ENCODE results near the gene PDXDC1. TPM values are rescaled to one million over a fixed set of nuclear protein-coding genes. Genes with fewer than 3 reads are reported as not detected.
"Not testable (repeated sequence)": the region's sequence is repeated elsewhere in the genome, so short reads cannot be mapped to it uniquely, and the experiment has no call there.

Gene PDXDC1
- total and polyA plus RNA-seq, 9 of the 15 experiments (the other 6 are each of a cell fraction or from before 2014, with no cell fraction given), result 5.1 to 95.4 (median 45.8) TPM

DNA sequence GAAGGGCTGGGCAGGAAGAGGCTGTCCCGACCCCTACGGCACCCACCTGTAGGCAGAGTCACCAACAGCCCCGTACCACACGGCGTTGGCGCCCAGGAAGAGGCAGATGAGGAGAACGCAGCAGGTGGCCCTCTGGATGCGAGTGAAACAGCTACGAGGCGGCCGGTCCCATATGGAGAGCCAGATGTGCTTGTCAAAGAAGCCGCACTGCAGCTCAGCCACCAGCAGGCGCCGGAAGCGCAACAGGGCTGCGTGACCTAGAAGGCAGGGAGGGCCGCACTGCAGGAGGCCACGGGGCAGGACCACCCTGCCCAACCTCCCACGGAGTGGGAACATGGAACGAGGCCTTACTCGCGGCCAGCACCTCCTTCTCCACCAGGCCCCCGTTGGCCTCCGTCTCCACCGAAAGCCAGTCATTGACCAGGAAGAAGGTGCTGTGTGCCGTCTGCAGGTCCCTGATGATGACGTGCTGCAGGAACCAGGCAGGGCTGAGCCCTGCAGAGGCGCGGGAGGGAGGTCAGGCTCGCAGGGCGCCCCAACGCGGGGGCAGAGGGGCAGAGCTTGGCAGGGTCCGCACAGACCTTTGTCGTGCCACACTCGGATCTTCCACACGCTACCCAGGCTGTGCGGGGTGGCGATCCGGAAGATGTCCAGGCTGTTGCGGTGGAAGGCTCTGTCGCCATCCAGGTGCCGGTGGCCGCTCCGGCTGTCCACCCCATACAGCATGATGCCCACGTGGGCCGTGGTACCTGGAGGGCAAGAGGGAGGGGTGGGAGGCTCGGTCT lies 153.0 kb downstream of the PDXDC1 start:
- H3K79me2 ChIP-seq (ENCODE audit: control insufficient read depth, insufficient read depth, low read length); H4K20me1 ChIP-seq (replicated peaks; ENCODE audit: control insufficient read depth, insufficient read depth, low read length); H3K4me1 ChIP-seq (replicated peaks in 1 of 2; ENCODE audit: control insufficient read depth in 2 of 2, insufficient read depth in 2 of 2, low read length in 2 of 2); intact Hi-C loops (cut with micrococcal nuclease); H3K9me3 ChIP-seq (replicated peaks; ENCODE audit: control insufficient read depth, insufficient read depth, low read depth, low read length); FAIRE-seq; H2AFZ ChIP-seq (ENCODE audit: low read depth, low read length); H3K27me3 ChIP-seq (ENCODE audit: control insufficient read depth in 2 of 2, insufficient read depth in 2 of 2, low read length in 2 of 2); H3K9me1 ChIP-seq (ENCODE audit: control insufficient read depth, insufficient read depth, low read length); H3K4me2 ChIP-seq (ENCODE audit: insufficient read depth, low read length); CTCF ChIA-PET (ENCODE audit: low intra/inter-chr PET ratio); ATAC-seq; POLR2A ChIA-PET; H3K9ac ChIP-seq (ENCODE audit: insufficient read depth in 1 of 2, low read depth in 2 of 2, low read length in 2 of 2); H3K27ac ChIP-seq (ENCODE audit: extremely low read depth, low read depth, low read length); H3K4me3 ChIP-seq; BruUV-seq (replicated peaks); DNase-seq (ENCODE audit: extremely low read depth in 1 of 4, low spot score in 3 of 4); H3K36me3 ChIP-seq (ENCODE audit: control insufficient read depth, insufficient read depth, low read length); in situ Hi-C loops (cut with MboI): not testable (repeated sequence)
- WGBS (ENCODE audit: insufficient coverage, low coverage, missing lambda C conversion rate), result 87% methylated on average over 3 of the region's 48 CpGs

DNA sequence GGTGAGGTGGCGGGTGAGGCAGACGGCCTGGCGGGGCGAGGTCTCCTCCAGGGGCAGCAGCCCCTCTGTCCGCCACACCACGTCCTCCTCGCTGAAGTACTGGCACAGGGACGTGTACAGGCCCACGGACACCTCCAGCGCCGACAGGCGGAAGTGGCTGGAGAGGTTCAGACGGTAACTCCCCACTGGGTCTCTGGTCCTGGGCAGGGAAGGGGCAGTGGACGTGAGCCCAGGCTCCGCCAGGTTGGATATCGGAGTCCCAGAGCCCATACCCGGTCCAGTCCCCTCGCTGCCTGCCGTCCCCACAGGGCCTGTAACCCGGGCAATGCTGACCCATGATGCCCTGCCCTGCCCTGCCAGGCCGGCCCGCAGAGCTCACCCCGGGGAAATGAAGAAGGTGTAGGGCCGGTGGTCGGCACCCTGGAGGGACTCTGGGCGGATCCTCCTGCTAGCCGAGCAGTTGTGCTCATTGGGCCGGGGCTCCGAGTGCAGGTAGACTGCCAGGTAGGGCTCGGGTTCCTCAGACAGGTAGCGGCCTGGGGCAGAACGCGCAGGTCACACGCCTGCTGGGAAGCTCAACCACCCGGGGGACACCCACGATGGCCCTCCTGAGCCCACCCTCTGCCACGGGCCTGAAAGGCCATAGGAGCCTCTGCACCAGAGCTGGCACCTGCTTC lies 155.6 kb downstream of the PDXDC1 start:
- H3K9me3 ChIP-seq (replicated peaks; ENCODE audit: control insufficient read depth, insufficient read depth, low read depth, low read length); H3K9me1 ChIP-seq (ENCODE audit: control insufficient read depth, insufficient read depth, low read length); ATAC-seq; H3K27me3 ChIP-seq (ENCODE audit: control insufficient read depth in 2 of 2, insufficient read depth in 2 of 2, low read length in 2 of 2); H3K36me3 ChIP-seq (ENCODE audit: control insufficient read depth, insufficient read depth, low read length); H3K4me3 ChIP-seq; H3K27ac ChIP-seq (ENCODE audit: extremely low read depth, low read depth, low read length); H4K20me1 ChIP-seq (replicated peaks; ENCODE audit: control insufficient read depth, insufficient read depth, low read length); CTCF ChIA-PET (ENCODE audit: low intra/inter-chr PET ratio); POLR2A ChIA-PET; H3K79me2 ChIP-seq (ENCODE audit: control insufficient read depth, insufficient read depth, low read length); H3K4me1 ChIP-seq (replicated peaks in 1 of 2; ENCODE audit: control insufficient read depth in 2 of 2, insufficient read depth in 2 of 2, low read length in 2 of 2); in situ Hi-C loops (cut with MboI); H3K4me2 ChIP-seq (ENCODE audit: insufficient read depth, low read length); H2AFZ ChIP-seq (ENCODE audit: low read depth, low read length); FAIRE-seq; intact Hi-C loops (cut with micrococcal nuclease); BruUV-seq (replicated peaks); H3K9ac ChIP-seq (ENCODE audit: insufficient read depth in 1 of 2, low read depth in 2 of 2, low read length in 2 of 2); DNase-seq (ENCODE audit: extremely low read depth in 1 of 4, low spot score in 3 of 4): not testable (repeated sequence)
- 94% methylated on average over 10 of the region's 37 CpGs for WGBS (ENCODE audit: insufficient coverage, low coverage, missing lambda C conversion rate)

DNA sequence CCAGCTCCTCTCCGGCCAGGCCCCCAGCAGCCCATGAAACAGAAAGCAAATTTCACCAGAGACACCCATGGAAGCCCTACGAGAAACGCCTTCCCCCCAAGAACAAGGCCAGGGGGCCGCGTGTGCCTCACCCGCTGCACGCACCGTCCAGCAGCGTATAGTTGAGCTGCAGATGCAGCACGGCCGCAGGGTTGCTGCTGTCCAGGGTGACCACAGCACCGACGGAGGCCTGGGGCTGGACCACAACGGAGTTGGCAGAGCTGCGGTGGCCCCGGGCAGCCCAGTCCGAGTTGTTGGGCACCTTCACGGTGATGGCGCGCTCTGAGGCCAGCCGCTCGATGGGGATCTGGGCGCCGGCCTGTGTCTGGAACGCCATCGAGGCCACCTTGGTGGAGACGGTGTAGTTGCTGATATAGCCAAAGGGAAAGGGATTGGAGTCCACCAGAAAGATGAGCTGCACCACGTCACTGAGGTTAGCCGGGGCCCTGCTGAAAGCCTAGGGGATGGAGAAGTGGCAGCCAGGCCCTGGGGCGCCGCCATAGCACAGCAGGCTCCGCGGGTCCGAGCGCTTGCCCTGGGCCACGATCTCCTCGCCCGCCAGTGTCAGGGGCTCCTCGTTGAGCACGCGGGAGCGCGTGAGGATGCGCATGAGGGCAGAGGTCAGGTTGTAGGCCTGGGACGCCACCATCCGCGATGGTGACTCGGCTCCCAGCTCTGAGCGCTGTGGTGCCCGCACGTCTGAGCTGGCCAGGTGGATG lies 156.3 kb downstream of the PDXDC1 start:
- H3K36me3 ChIP-seq (ENCODE audit: control insufficient read depth, insufficient read depth, low read length); H3K9me1 ChIP-seq (ENCODE audit: control insufficient read depth, insufficient read depth, low read length); BruUV-seq (replicated peaks); H3K4me1 ChIP-seq (replicated peaks in 1 of 2; ENCODE audit: control insufficient read depth in 2 of 2, insufficient read depth in 2 of 2, low read length in 2 of 2); H3K4me2 ChIP-seq (ENCODE audit: insufficient read depth, low read length); intact Hi-C loops (cut with micrococcal nuclease); H3K27me3 ChIP-seq (ENCODE audit: control insufficient read depth in 2 of 2, insufficient read depth in 2 of 2, low read length in 2 of 2); H4K20me1 ChIP-seq (replicated peaks; ENCODE audit: control insufficient read depth, insufficient read depth, low read length); H3K9ac ChIP-seq (ENCODE audit: insufficient read depth in 1 of 2, low read depth in 2 of 2, low read length in 2 of 2); in situ Hi-C loops (cut with MboI); CTCF ChIA-PET (ENCODE audit: low intra/inter-chr PET ratio); ATAC-seq; H3K9me3 ChIP-seq (replicated peaks; ENCODE audit: control insufficient read depth, insufficient read depth, low read depth, low read length); FAIRE-seq; H3K4me3 ChIP-seq; DNase-seq (ENCODE audit: extremely low read depth in 1 of 4, low spot score in 3 of 4); H3K27ac ChIP-seq (ENCODE audit: extremely low read depth, low read depth, low read length); H3K79me2 ChIP-seq (ENCODE audit: control insufficient read depth, insufficient read depth, low read length); POLR2A ChIA-PET; H2AFZ ChIP-seq (ENCODE audit: low read depth, low read length): not testable (repeated sequence)
- WGBS (ENCODE audit: insufficient coverage, low coverage, missing lambda C conversion rate), result 94% methylated on average over 17 of the region's 51 CpGs

Data from K562 (cell line).